Activated T-cell treated with anti-CD3 and anti-CD28 coated beads, Interleukin-2, amount 50 U/mL, for 72 hours (primary cell): ENCODE results near the gene CKB. TPM values are rescaled to one million over a fixed set of nuclear protein-coding genes. Genes with fewer than 3 reads are reported as not detected.
"Not testable (repeated sequence)": the region's sequence is repeated elsewhere in the genome, so short reads cannot be mapped to it uniquely, and the experiment has no call there.

Source experiments
- ATAC-seq, 2 donors: fragments of 150-1000 bp; cut with Tn5 transposase; replicated peaks in 1 of 2; 2 replicates each; pipeline ENCODE4 v1.10.0; 2021; ENCODE audit warnings: moderate library complexity in 2 of 2, mild to moderate bottlenecking in 1 of 2
- DNase-seq, 2 donors: peaks; one replicate each; pipeline ENCODE4 v3.0.0; 2021 to 2022; ENCODE audit warnings: mixed read lengths in 1 of 2
- H3K27ac Mint-ChIP-seq: one replicate; pipeline ENCODE4 v1.8.0; 2022; ENCODE audit warnings: mild to moderate bottlenecking, moderate library complexity, mixed read lengths
- H3K27me3 Mint-ChIP-seq: one replicate; pipeline ENCODE4 v1.8.0; 2022; ENCODE audit warnings: low read depth, mixed read lengths
- H3K36me3 Mint-ChIP-seq, 2 donors: one replicate each; pipeline ENCODE4 v1.8.0; 2022; ENCODE audit warnings: mixed read lengths in 2 of 2, mild to moderate bottlenecking in 1 of 2; ENCODE audit not compliant: insufficient read depth in 2 of 2
- H3K4me1 Mint-ChIP-seq: one replicate; pipeline ENCODE4 v1.8.0; 2022; ENCODE audit warnings: low read depth, mixed read lengths
- H3K4me3 Mint-ChIP-seq, 2 donors: one replicate each; pipeline ENCODE4 v1.8.0; 2022; ENCODE audit warnings: mild to moderate bottlenecking in 2 of 2, mixed read lengths in 2 of 2, moderate library complexity in 2 of 2
- H3K9me3 Mint-ChIP-seq, 2 donors: one replicate each; pipeline ENCODE4 v1.8.0; 2022; ENCODE audit warnings: mixed read lengths in 2 of 2
- total RNA-seq, 2 donors: library from RNA; stranded (reverse); gene quantifications; one replicate each; pipeline ENCODE4 v1.2.3, GENCODE V29; 2022

Gene CKB
- total RNA-seq, 2 donors from 2014 or later = 7.0 to 9.5 TPM

- Mint-ChIP-seq H3K9me3 (no peaks in the 10 kb centered on the region), H3K27ac (no peak overlapping the region), H3K4me1 (no peaks in the 10 kb centered on the region), H3K36me3 (peaks cover 0 to 8% of the 10 kb centered on the region in 2 donors), H3K27me3 (no peaks in the 10 kb centered on the region), H3K4me3 (no peak overlapping the region)
- no peak for DNase-seq
- ATAC-seq = no peak
Measured at GRCh38 chr14:103512701-103513611, 9.7 kb downstream of the CKB start.

GRCh38 chr14:103512180-103512579, 10.4 kb downstream of the CKB start:
- H3K4me3 Mint-ChIP-seq, H3K27me3 Mint-ChIP-seq, DNase-seq, H3K27ac Mint-ChIP-seq, H3K36me3 Mint-ChIP-seq, H3K4me1 Mint-ChIP-seq, ATAC-seq, H3K9me3 Mint-ChIP-seq: not testable (repeated sequence)

- Mint-ChIP-seq H3K9me3 (no peaks in the 10 kb centered on the region), H3K27ac (no peak overlapping the region), H3K36me3 (peaks cover 0 to 8% of the 10 kb centered on the region in 2 donors), H3K27me3 (no peaks in the 10 kb centered on the region), H3K4me1 (no peaks in the 10 kb centered on the region), H3K4me3 (no peak overlapping the region)
- no peak for ATAC-seq
- DNase-seq = no peak
Measured at GRCh38 chr14:103510724-103511693, 11.6 kb downstream of the CKB start.

- Mint-ChIP-seq H3K4me1 (no peaks in the 10 kb centered on the region), H3K36me3 (peaks cover 0 to 11% of the 10 kb centered on the region in 2 donors), H3K4me3 (no peak overlapping the region), H3K27me3 (no peaks in the 10 kb centered on the region), H3K27ac (peak overlapping the region; percentile 45), H3K9me3 (no peaks in the 10 kb centered on the region)
- ATAC-seq = no peak
- DNase-seq = no peak
Measured at GRCh38 chr14:103509864-103510723, 12.5 kb downstream of the CKB start.

- ATAC-seq (no peak), DNase-seq (no peak)
- Mint-ChIP-seq H3K9me3 (no peaks in the 10 kb centered on the region), H3K27me3 (no peaks in the 10 kb centered on the region), H3K4me1 (no peaks in the 10 kb centered on the region), H3K27ac (no peak overlapping the region), H3K4me3 (no peak overlapping the region), H3K36me3 (peaks cover 0 to 20% of the 10 kb centered on the region in 2 donors)
Measured at GRCh38 chr14:103508521-103509329, 13.9 kb downstream of the CKB start.

- no peak overlapping the region for H3K4me3 Mint-ChIP-seq
- peaks cover 0 to 21% of the 10 kb centered on the region in 2 donors for H3K36me3 Mint-ChIP-seq
- no peak for DNase-seq
- H3K27me3 Mint-ChIP-seq = no peaks in the 10 kb centered on the region
- no peak overlapping the region for H3K27ac Mint-ChIP-seq
- H3K4me1 Mint-ChIP-seq = no peaks in the 10 kb centered on the region
- H3K9me3 Mint-ChIP-seq = no peaks in the 10 kb centered on the region
- no peak for ATAC-seq
Measured at GRCh38 chr14:103507751-103508150, 14.9 kb downstream of the CKB start.

GRCh38 chr14:103504991-103505565, 17.6 kb downstream of the CKB start:
- DNase-seq = no peak
- H3K27ac Mint-ChIP-seq = no peak overlapping the region
- peaks cover 4% of the 10 kb centered on the region for H3K4me1 Mint-ChIP-seq
- peaks cover 0 to 28% of the 10 kb centered on the region in 2 donors for H3K36me3 Mint-ChIP-seq
- ATAC-seq = no peak
- no peak overlapping the region for H3K4me3 Mint-ChIP-seq
- H3K9me3 Mint-ChIP-seq = no peaks in the 10 kb centered on the region
- H3K27me3 Mint-ChIP-seq = no peaks in the 10 kb centered on the region

- peaks cover 0 to 23% of the 10 kb centered on the region in 2 donors for H3K36me3 Mint-ChIP-seq
Measured at GRCh38 chr14:103503296-103503695, 19.3 kb downstream of the CKB start.

GRCh38 chr14:103502877-103503276, 19.8 kb downstream of the CKB start:
- Mint-ChIP-seq H3K27me3 (no peaks in the 10 kb centered on the region), H3K36me3 (peaks cover 0 to 23% of the 10 kb centered on the region in 2 donors), H3K4me3 (no peak overlapping the region), H3K27ac (no peak overlapping the region), H3K4me1 (peaks cover 10% of the 10 kb centered on the region), H3K9me3 (no peaks in the 10 kb centered on the region)
- ATAC-seq (no peak), DNase-seq (no peak)

More at GRCh38 chr14:103503296-103503695, 19.3 kb downstream of the CKB start:
- H3K27me3 Mint-ChIP-seq = no peaks in the 10 kb centered on the region
- DNase-seq = no peak
- no peaks in the 10 kb centered on the region for H3K9me3 Mint-ChIP-seq
- no peak overlapping the region for H3K27ac Mint-ChIP-seq
- no peak for ATAC-seq
- peaks cover 10% of the 10 kb centered on the region for H3K4me1 Mint-ChIP-seq
- no peak overlapping the region for H3K4me3 Mint-ChIP-seq

GRCh38 chr14:103501921-103502669, 20.5 kb downstream of the CKB start:
- H3K9me3 Mint-ChIP-seq = no peaks in the 10 kb centered on the region
- DNase-seq (no peak), ATAC-seq (no peak)
- H3K27ac Mint-ChIP-seq = peak overlapping the region; percentile 64
- H3K4me3 Mint-ChIP-seq = no peak overlapping the region
- no peaks in the 10 kb centered on the region for H3K27me3 Mint-ChIP-seq
- H3K36me3 Mint-ChIP-seq = peaks cover 0 to 23% of the 10 kb centered on the region in 2 donors
- H3K4me1 Mint-ChIP-seq = peaks cover 10% of the 10 kb centered on the region
